ENCODE data around the gene DNAAF8.

DNAAF8 gene

GRCh38 chr16:4709481-4709880 is 24.9 kb upstream of the DNAAF8 start:
- peak; percentile 19 for DNase-seq (ENCODE audit: low read depth)
- H3K4me3 ChIP-seq (ENCODE audit: low read depth, low read length): no peak overlapping the region
- no peak for TF ChIP-seq CTCF (conservative IDR thresholded peaks at IDR 0.05; ENCODE audit: low read depth, low read length)

GRCh38 chr16:4713663-4714501 is 20.5 kb upstream of the DNAAF8 start:
- no peak for DNase-seq (ENCODE audit: low read depth)
- TF ChIP-seq CTCF (conservative IDR thresholded peaks at IDR 0.05; ENCODE audit: low read depth, low read length): no peak
- no peak overlapping the region for H3K4me3 ChIP-seq (ENCODE audit: low read depth, low read length)

- TF ChIP-seq CTCF (conservative IDR thresholded peaks at IDR 0.05; ENCODE audit: low read depth, low read length): no peak
- no peak overlapping the region for H3K4me3 ChIP-seq (ENCODE audit: low read depth, low read length)
- DNase-seq (ENCODE audit: low read depth): no peak
Measured at GRCh38 chr16:4714996-4715395, 19.3 kb upstream of the DNAAF8 start.

GRCh38 chr16:4718466-4718865 is 15.9 kb upstream of the DNAAF8 start:
- no peak overlapping the region for H3K4me3 ChIP-seq (ENCODE audit: low read depth, low read length)
- no peak for DNase-seq (ENCODE audit: low read depth)
- TF ChIP-seq CTCF (conservative IDR thresholded peaks at IDR 0.05; ENCODE audit: low read depth, low read length): no peak

GRCh38 chr16:4723071-4723767 is 11.1 kb upstream of the DNAAF8 start:
- DNase-seq (ENCODE audit: low read depth): no peak
- TF ChIP-seq CTCF (conservative IDR thresholded peaks at IDR 0.05; ENCODE audit: low read depth, low read length): no peak

GRCh38 chr16:4724661-4725270 is 9.6 kb upstream of the DNAAF8 start:
- H3K4me3 ChIP-seq (ENCODE audit: low read depth, low read length): no peak overlapping the region
- TF ChIP-seq CTCF (conservative IDR thresholded peaks at IDR 0.05; ENCODE audit: low read depth, low read length): no peak
- no peak for DNase-seq (ENCODE audit: low read depth)

More at GRCh38 chr16:4723071-4723767, 11.1 kb upstream of the DNAAF8 start:
- no peak overlapping the region for H3K4me3 ChIP-seq (ENCODE audit: low read depth, low read length)

Data from choroid plexus epithelial cell (primary cell).